K562 (cell line): Measurements from ENCODE around the gene RNF138. TPM values are rescaled to one million over a fixed set of nuclear protein-coding genes. Genes with fewer than 3 reads are reported as not detected.

Experiments
- CREB5 ChIP-seq: fragments of 250-450 bp; sonication (Bioruptor Pico); IDR thresholded peaks from 2 replicates; pipeline ENCODE4 v1.5.0; 2020; ENCODE audit warnings: mild to moderate bottlenecking
- CTBP1 ChIP-seq: fragments of 450-650 bp; IDR thresholded peaks from 2 replicates; pipeline ENCODE4 v1.6.1; 2016; ENCODE audit warnings: borderline replicate concordance
- E2F4 ChIP-seq: sonication (generic); formaldehyde crosslinking; IDR thresholded peaks from 2 replicates; pipeline ENCODE4 v1.8.0; 2022; ENCODE audit warnings: mild to moderate bottlenecking, low read depth, missing genetic modification reagents
- HMG20A ChIP-seq: fragments of 450-650 bp; formaldehyde crosslinking; conservative IDR thresholded peaks from 2 replicates; pipeline ENCODE4 v1.4.0; 2020; ENCODE audit warnings: mild to moderate bottlenecking, mixed read lengths
- HOMEZ ChIP-seq: fragments of 250-450 bp; sonication (Bioruptor Pico); IDR thresholded peaks from 2 replicates; pipeline ENCODE4 v1.4.0; 2020; ENCODE audit warnings: mild to moderate bottlenecking, moderate library complexity
- ILK ChIP-seq: fragments of 450-650 bp; IDR thresholded peaks from 2 replicates; pipeline ENCODE4 v1.6.1; 2016; ENCODE audit warnings: missing genetic modification characterization, low read depth, mild to moderate bottlenecking, missing compliant biosample characterization, moderate library complexity, borderline replicate concordance
- JUN ChIP-seq, 2 experiments: sonication (generic) in 1 of 2; formaldehyde crosslinking in 1 of 2; IDR thresholded peaks; 2 replicates each; pipeline versions ENCODE4 v1.6.1 to v1.8.0; 2012 to 2022; ENCODE audit warnings: borderline replicate concordance in 2 of 2, mild to moderate bottlenecking in 2 of 2, improper control_type of control experiment in 1 of 2, low read depth in 1 of 2, low read length in 1 of 2, missing genetic modification reagents in 1 of 2
- MED1 ChIP-seq: sonication (generic); formaldehyde crosslinking; IDR thresholded peaks from 2 replicates; pipeline ENCODE4 v1.8.1; 2023; ENCODE audit warnings: missing genetic modification reagents, borderline replicate concordance
- MTA3 ChIP-seq: fragments of 450-650 bp; formaldehyde crosslinking; IDR thresholded peaks from 2 replicates; pipeline ENCODE4 v1.6.1; 2017; ENCODE audit warnings: mild to moderate bottlenecking, borderline replicate concordance
- NONO ChIP-seq, 2 experiments: fragments of 200-400 bp in 1 of 2; fragments of 450-650 bp in 1 of 2; formaldehyde crosslinking in 1 of 2; IDR thresholded peaks; 2 replicates each; pipeline ENCODE4 v1.6.1; 2017; ENCODE audit warnings: low read depth in 2 of 2, mild to moderate bottlenecking in 2 of 2, moderate library complexity in 2 of 2, low read length in 1 of 2
- NR2C2 ChIP-seq, 2 experiments: fragments of 200-800 bp in 1 of 2; sonication (Bioruptor generic) in 1 of 2; sonication (generic) in 1 of 2; formaldehyde crosslinking in 1 of 2; IDR thresholded peaks; 2 replicates each; pipeline versions ENCODE4 v1.6.1 to v1.8.0; 2016 to 2022; ENCODE audit warnings: mild to moderate bottlenecking in 1 of 2, missing compliant biosample characterization in 1 of 2, missing genetic modification characterization in 1 of 2, missing genetic modification reagents in 1 of 2
- RBM22 ChIP-seq: fragments of 200-400 bp; formaldehyde crosslinking; IDR thresholded peaks from 2 replicates; pipeline ENCODE4 v1.6.1; 2018; ENCODE audit warnings: low read length, low read depth; ENCODE audit not compliant: poor library complexity, severe bottlenecking
- RFX1 ChIP-seq: fragments of 450-650 bp; IDR thresholded peaks from 2 replicates; pipeline ENCODE4 v1.6.1; 2016; ENCODE audit warnings: mild to moderate bottlenecking, moderate library complexity
- SIX5 ChIP-seq, 2 experiments: IDR thresholded peaks; 2 replicates each; pipeline ENCODE4 v1.6.1; 2011; ENCODE audit warnings: low read length in 2 of 2, borderline replicate concordance in 1 of 2, low read depth in 1 of 2, mild to moderate bottlenecking in 1 of 2, moderate library complexity in 1 of 2; ENCODE audit not compliant: insufficient read depth in 1 of 2
- TAF9B ChIP-seq: fragments of 450-650 bp; IDR thresholded peaks from 2 replicates; pipeline ENCODE4 v1.6.1; 2018; ENCODE audit warnings: mild to moderate bottlenecking; ENCODE audit not compliant: partially characterized antibody
- TEAD1 ChIP-seq, 2 experiments: fragments of 450-650 bp in 1 of 2; sonication (generic) in 1 of 2; formaldehyde crosslinking; IDR thresholded peaks; 2 replicates each; pipeline versions ENCODE4 v1.4.0 to v1.8.0; 2020 to 2022; ENCODE audit warnings: mild to moderate bottlenecking in 2 of 2, missing genetic modification reagents in 1 of 2
- XRCC3 ChIP-seq: fragments of 450-650 bp; IDR thresholded peaks from 2 replicates; pipeline ENCODE4 v1.6.1; 2017; ENCODE audit warnings: mild to moderate bottlenecking, moderate library complexity
- YY1 ChIP-seq, 3 experiments: IDR thresholded peaks; 2 replicates each; pipeline ENCODE4 v1.6.1; 2011; ENCODE audit warnings: low read length in 2 of 3, mild to moderate bottlenecking in 2 of 3, moderate library complexity in 2 of 3, borderline replicate concordance in 1 of 3, control low read depth in 1 of 3, low read depth in 1 of 3; ENCODE audit not compliant: insufficient read depth in 3 of 3, insufficient replicate concordance in 2 of 3, control insufficient read depth in 1 of 3, insufficient read length in 1 of 3; ENCODE audit errors: extremely low read depth in 1 of 3
- ZFP1 ChIP-seq: fragments of 450-650 bp; formaldehyde crosslinking; IDR thresholded peaks from 2 replicates; pipeline ENCODE4 v1.4.0; 2020; ENCODE audit warnings: mild to moderate bottlenecking, mixed read lengths
- ZNF121 ChIP-seq: sonication (generic); formaldehyde crosslinking; conservative IDR thresholded peaks from 2 replicates; pipeline ENCODE4 v1.8.0; 2022; ENCODE audit warnings: missing genetic modification reagents
- ZNF311 ChIP-seq: fragments of 250-450 bp; sonication (Bioruptor Pico); IDR thresholded peaks from 2 replicates; pipeline ENCODE4 v1.4.0; 2020; ENCODE audit warnings: mild to moderate bottlenecking, moderate library complexity
- ZNF57 ChIP-seq: fragments of 450-650 bp; formaldehyde crosslinking; IDR thresholded peaks from 2 replicates; pipeline ENCODE4 v1.4.0; 2020; ENCODE audit warnings: mild to moderate bottlenecking, moderate library complexity
- polyA plus RNA-seq, 8 experiments: library from polyadenylated mRNA; depleted of rRNA in 4 of 8; stranded (reverse) in 5 of 8; unstranded in 3 of 8; fragments of >200 nt; fragmentation: Nextera tagmentation in 2 of 8; fragmentation: Illumina TruSeq in 1 of 8; extraction: Ambion mirVana in 2 of 8; extraction: Trizol in 1 of 8; gene quantifications; 2 replicates each; pipeline versions ENCODE4 v1.2.1 to v1.2.3, GENCODE V29; 2011 to 2014; ENCODE audit warnings: inconsistent platforms in 1 of 8, missing spikeins in 1 of 8
- total RNA-seq, 7 experiments: library from RNA; depleted of rRNA in 6 of 7; stranded (reverse); fragments of >200 nt in 6 of 7; fragmentation: Illumina TruSeq in 2 of 7; extraction: Trizol in 2 of 7; gene quantifications; 2 replicates each; pipeline versions ENCODE4 v1.2.1 to v1.2.3, GENCODE V29; 2011 to 2021; ENCODE audit warnings: low replicate concordance in 1 of 7

Gene RNF138
- total and polyA plus RNA-seq, 9 of the 15 experiments (the other 6 are each of a cell fraction or from before 2014, with no cell fraction given), result 47.6 to 100 (median 62.5) TPM

- no peak for TF ChIP-seq SIX5 (IDR thresholded peaks at IDR 0.05; ENCODE audit: borderline replicate concordance in 1 of 2, insufficient read depth in 1 of 2, low read depth in 1 of 2, low read length in 2 of 2)
- no peak for TF ChIP-seq XRCC3
- TF ChIP-seq ILK, result no peak
- TF ChIP-seq NR2C2 (CRISPR knock-in tag; IDR thresholded peaks at IDR 0.05), result no peak
- peak; percentile 67 for TF ChIP-seq NR2C2 (tag; IDR thresholded peaks at IDR 0.05)
- TF ChIP-seq HOMEZ (CRISPR knock-in tag), result no peak
- TF ChIP-seq NONO (IDR thresholded peaks at IDR 0.05; ENCODE audit: low read depth in 2 of 2, low read length in 1 of 2), result no peak; a peak in 1 of 4 replicates
- no peak for TF ChIP-seq ZNF121
- no peak for TF ChIP-seq MED1 (CRISPR knock-in tag)
- TF ChIP-seq MTA3, result peak; percentile 70; the same call in 1 of the 2 replicates
- TF ChIP-seq YY1 (IDR thresholded peaks at IDR 0.05; ENCODE audit: borderline replicate concordance in 1 of 3, control insufficient read depth in 1 of 3, extremely low read depth in 1 of 3, insufficient read depth in 3 of 3, insufficient read length in 1 of 3, insufficient replicate concordance in 2 of 3, low read depth in 1 of 3, low read length in 2 of 3), result peak in 1 of 3 experiments; percentile 51
- TF ChIP-seq ZNF311, result no peak
- TF ChIP-seq ZNF57 (CRISPR knock-in tag), result no peak
- TF ChIP-seq CTBP1, result peak; percentile 80
- TF ChIP-seq TAF9B, result no peak
- 0 out of 2 replicates have a peak, but pooled peaks have one; percentile 12 for TF ChIP-seq JUN (IDR thresholded peaks at IDR 0.05; ENCODE audit: borderline replicate concordance, low read depth, low read length)
- TF ChIP-seq JUN (CRISPR knock-in tag; IDR thresholded peaks at IDR 0.05; ENCODE audit: borderline replicate concordance), result no peak
- no peak for TF ChIP-seq HMG20A
- TF ChIP-seq TEAD1 (CRISPR knock-in tag; IDR thresholded peaks at IDR 0.05), result peak in 1 of 2 experiments; percentile 69; a peak in 1 of 4 replicates
- peak; percentile 33; the same call in 1 of the 2 replicates for TF ChIP-seq E2F4
- TF ChIP-seq RBM22, result peak; percentile 55
- TF ChIP-seq CREB5, result no peak
- TF ChIP-seq RFX1, result peak; percentile 37
- TF ChIP-seq ZFP1 (CRISPR knock-in tag), result no peak
Measured at GRCh38 chr18:32091724-32092421, at the start of gene RNF138 (continued).
